Stimulated activated CD8-positive, alpha-beta memory T cell treated with anti-CD3 and anti-CD28 coated beads, Interleukin-4, amount 100 ng/mL, for 1 hour (primary cell): ENCODE measurements around the gene MRPL43.
"Not testable (repeated sequence)": the region's sequence is repeated elsewhere in the genome, so short reads cannot be mapped to it uniquely, and the experiment has no call there.

ENCODE experiments used
- DNase-seq, 2 donors: peaks; one replicate each; pipeline ENCODE4 v3.0.0-alpha.2; 2020; ENCODE audit warnings: low read depth in 2 of 2, low spot score in 1 of 2

Gene MRPL43

GRCh38 chr10:100983868-100984671 lies 3.2 kb downstream of the MRPL43 start:
- DNase-seq = no peak

GRCh38 chr10:100982916-100983830 lies 4.1 kb downstream of the MRPL43 start:
- DNase-seq = no peak

GRCh38 chr10:100981178-100981772 lies 6.0 kb downstream of the MRPL43 start:
- DNase-seq = no peak

GRCh38 chr10:100980711-100981110 lies 6.6 kb downstream of the MRPL43 start:
- no peak for DNase-seq

GRCh38 chr10:100980311-100980710 lies 7.0 kb downstream of the MRPL43 start:
- DNase-seq = no peak

- no peak for DNase-seq
Observed at GRCh38 chr10:100979791-100980272, 7.5 kb downstream of the MRPL43 start.

GRCh38 chr10:100978901-100979195 lies 8.4 kb downstream of the MRPL43 start:
- no peak for DNase-seq

- no peak for DNase-seq
Observed at GRCh38 chr10:100978121-100978900, 9.0 kb downstream of the MRPL43 start.

GRCh38 chr10:100977436-100977835 lies 9.9 kb downstream of the MRPL43 start:
- no peak for DNase-seq

GRCh38 chr10:100976906-100977305 lies 10.4 kb downstream of the MRPL43 start:
- DNase-seq = no peak

- not testable (repeated sequence) for DNase-seq
Observed at GRCh38 chr10:100975397-100975796, 11.9 kb downstream of the MRPL43 start.

GRCh38 chr10:100972904-100973535 lies 14.3 kb downstream of the MRPL43 start:
- DNase-seq = no peak

GRCh38 chr10:100972115-100972903 lies 15.0 kb downstream of the MRPL43 start:
- no peak for DNase-seq

- no peak for DNase-seq
Observed at GRCh38 chr10:100970914-100971811, 16.1 kb downstream of the MRPL43 start.

GRCh38 chr10:100970076-100970913 lies 17.0 kb downstream of the MRPL43 start:
- DNase-seq = peak in 1 of 2 donors; percentile 15

GRCh38 chr10:100969187-100970075 lies 17.9 kb downstream of the MRPL43 start, which contains the start of gene SEMA4G:
Gene SEMA4G, plus strand, starts transcription at chr10:100969504. Its CDS starts 3,409 bp downstream, at chr10:100972913.
- DNase-seq = no peak

- no peak for DNase-seq
Observed at GRCh38 chr10:100968863-100969186, 18.5 kb downstream of the MRPL43 start.
